Activated T-helper 2 cell treated with anti-CD3 and anti-CD28 coated beads, Interferon-gamma antibody, Interleukin-2, Interleukin-4, amounts not matched to agents 10 μg/mL and 5 μg/mL and 100 μg/mL, durations not matched to agents 14 hours and 24 hours and 36 hours (primary cell): ENCODE data around the gene NHLH2. TPM values are rescaled to one million over a fixed set of nuclear protein-coding genes. Genes with fewer than 3 reads are reported as not detected.

ENCODE experiments used
- DNase-seq: peaks from one replicate; pipeline ENCODE4 v3.0.0; 2021; ENCODE audit warnings: low spot score
- H3K27ac Mint-ChIP-seq: one replicate; pipeline ENCODE4 v1.8.0; 2021; ENCODE audit warnings: mixed read lengths
- H3K27me3 Mint-ChIP-seq: one replicate; pipeline ENCODE4 v1.8.0; 2021; ENCODE audit warnings: low read depth, mixed read lengths
- H3K36me3 Mint-ChIP-seq: one replicate; pipeline ENCODE4 v1.8.0; 2021; ENCODE audit warnings: low read depth, mixed read lengths
- H3K4me1 Mint-ChIP-seq: one replicate; pipeline ENCODE4 v1.8.0; 2021; ENCODE audit warnings: low read depth, mixed read lengths
- H3K4me3 Mint-ChIP-seq: one replicate; pipeline ENCODE4 v1.8.0; 2021; ENCODE audit warnings: low read depth, mild to moderate bottlenecking, moderate library complexity, mixed read lengths
- H3K9me3 Mint-ChIP-seq: one replicate; pipeline ENCODE4 v1.8.0; 2021; ENCODE audit warnings: mixed read lengths
- intact Hi-C: fragments of 100-400 bp; cut with micrococcal nuclease; formaldehyde crosslinking; loops from one replicate; pipeline ENCODE4 v1.15.1; 2023
- total RNA-seq: library from RNA; stranded (reverse); gene quantifications from 2 replicates; pipeline ENCODE4 v1.2.3, GENCODE V29; 2022

NHLH2 gene
- total RNA-seq: not detected in 2 replicates

DNA sequence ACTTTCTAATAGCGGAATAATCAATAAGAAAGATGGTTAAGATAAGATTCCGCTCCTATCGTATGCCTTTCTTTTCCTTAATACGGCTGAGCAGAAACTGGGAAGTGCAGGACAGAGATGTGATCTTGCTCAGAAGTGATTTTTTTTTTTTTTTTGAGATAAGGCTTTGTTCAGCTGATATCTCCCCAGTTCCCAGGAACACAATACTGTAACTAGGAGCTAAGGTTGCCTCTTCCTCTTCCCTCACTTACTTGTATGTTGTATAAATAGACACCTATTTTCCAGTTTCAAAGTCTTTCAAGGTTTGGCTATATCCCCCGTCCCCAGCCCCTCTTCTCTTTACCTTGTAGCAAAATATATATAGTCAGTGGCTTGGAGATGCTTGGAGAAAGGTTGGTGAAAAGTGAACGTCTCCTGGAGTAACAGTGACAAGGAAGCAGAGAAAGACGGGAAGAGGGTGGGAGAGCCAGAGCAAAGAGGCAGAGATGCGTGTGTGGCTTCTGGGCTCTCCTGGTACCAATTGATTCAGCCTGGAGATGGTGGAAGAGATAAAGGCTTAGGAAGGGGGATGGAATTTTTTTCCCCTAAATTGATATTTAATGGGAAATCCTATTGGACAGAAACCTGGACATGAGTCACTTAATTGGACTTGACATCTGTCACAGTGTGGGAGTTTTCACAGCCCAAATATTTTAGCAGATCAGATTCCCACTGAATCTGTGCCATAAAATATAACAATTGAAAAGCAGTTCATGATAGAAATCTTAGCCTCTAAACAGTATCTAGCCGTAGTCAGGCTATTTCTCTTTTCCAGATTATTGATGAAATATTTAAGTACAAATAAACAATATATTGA, at the start of gene NHLH2:
TSS of gene NHLH2 (minus strand) at position 522 of the 856 bp plus-strand sequence. CDS start 2,754 bp downstream, outside the sequence.
- intact Hi-C loops: no loop called here
- H3K4me1 Mint-ChIP-seq: peaks cover 6% of the 10 kb centered on the region
- H3K9me3 Mint-ChIP-seq: no peaks in the 10 kb centered on the region
- no peak within 1 kb of the TSS for H3K27ac Mint-ChIP-seq
- H3K4me3 Mint-ChIP-seq: no peak within 1 kb of the TSS
- H3K27me3 Mint-ChIP-seq: peaks cover 62% of the 10 kb centered on the region
- H3K36me3 Mint-ChIP-seq: no peaks in the 10 kb centered on the region
- DNase-seq: no peak

DNA sequence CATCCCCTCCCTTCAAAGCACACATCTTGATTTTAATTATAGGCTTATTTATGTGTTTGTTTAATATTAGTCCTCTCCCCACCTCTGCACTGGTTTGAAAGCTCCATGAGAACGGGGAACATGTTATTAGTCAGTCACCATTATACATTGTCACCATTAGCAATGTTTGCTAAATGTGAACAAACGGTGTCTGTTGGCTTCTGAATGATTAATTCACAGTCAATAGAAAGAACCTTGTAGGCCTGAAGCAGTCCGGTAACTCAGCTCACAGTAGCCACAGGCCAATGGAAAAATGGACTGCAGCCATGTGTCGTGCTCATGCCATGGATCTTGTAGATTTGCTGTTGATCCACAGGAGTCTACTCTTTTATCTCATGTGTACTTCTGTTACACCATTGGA, 49.7 kb upstream of the NHLH2 start:
- intact Hi-C loops: no loop called here
- Mint-ChIP-seq H3K4me1 (no peaks in the 10 kb centered on the region), H3K9me3 (no peaks in the 10 kb centered on the region), H3K36me3 (no peaks in the 10 kb centered on the region), H3K27ac (no peak overlapping the region), H3K4me3 (no peak overlapping the region), H3K27me3 (peaks cover 8% of the 10 kb centered on the region)
- DNase-seq: no peak

DNA sequence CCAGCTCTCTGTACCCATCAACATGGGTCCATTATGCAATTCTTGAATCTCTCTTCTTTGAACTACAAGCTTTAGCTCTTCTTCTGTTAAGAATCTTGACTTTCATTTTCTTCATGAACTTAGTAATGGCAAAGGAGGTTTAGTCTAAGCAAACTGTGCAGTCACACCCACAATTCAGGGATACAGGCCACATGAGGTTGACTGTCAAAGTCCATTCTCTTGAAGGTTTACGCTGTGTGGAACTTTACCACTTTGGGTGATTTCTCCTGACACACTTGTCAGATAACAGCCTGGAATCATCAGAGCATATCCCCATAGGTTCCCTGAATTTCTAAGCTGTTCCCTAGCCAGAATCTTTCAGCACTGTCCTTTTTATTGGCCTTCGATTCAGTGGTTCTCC, 48.0 kb upstream of the NHLH2 start:
- DNase-seq: no peak
- Mint-ChIP-seq H3K27ac (no peak overlapping the region), H3K4me1 (no peaks in the 10 kb centered on the region), H3K27me3 (peaks cover 8% of the 10 kb centered on the region), H3K4me3 (no peak overlapping the region), H3K9me3 (no peaks in the 10 kb centered on the region), H3K36me3 (no peaks in the 10 kb centered on the region)
- intact Hi-C loops: no loop called here

DNA sequence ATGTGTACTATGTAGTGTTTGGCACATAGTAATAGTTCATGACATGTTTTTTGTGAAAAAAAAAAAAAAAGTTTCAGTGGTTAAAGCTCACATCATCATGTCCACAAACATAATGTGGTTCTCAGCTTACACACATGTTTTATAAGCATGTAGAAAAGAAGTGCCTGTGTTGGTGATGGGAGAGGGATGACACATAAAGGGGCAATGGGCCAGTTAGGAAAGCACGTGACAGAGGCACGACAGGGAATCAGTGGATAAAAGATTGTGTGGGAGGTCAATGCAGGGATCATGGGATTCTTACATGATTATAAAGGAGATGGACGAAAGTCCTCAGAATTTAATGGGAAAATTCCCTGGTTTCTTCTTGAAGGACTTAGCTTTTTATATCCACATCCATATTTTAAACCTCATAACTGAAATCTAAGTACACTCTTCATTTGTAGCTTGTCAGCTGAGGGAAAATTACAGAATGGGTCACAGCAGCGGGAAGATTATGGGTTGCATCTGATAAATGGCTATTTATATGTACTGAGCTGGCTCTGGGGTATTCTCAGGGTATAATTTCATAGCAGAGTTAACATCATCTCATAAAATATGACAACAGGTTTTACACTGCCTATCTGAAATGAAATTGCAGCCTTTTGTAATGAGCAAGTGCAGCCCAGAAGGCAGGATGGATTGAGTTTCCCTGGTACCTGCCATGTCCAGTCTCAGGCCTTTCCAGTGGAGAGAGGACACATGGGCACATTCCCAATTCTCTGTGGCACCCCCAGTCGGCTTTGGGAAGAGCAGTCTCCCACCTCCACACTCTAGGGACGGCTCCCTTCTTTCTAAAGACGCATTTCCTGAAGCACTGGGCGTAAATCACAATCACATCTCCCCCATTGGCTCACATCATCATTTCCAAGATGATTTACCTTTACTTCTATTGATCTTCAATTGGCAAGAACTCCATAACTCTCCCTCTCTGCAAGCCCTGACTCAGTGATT, 42.3 kb upstream of the NHLH2 start:
- H3K36me3 Mint-ChIP-seq: no peaks in the 10 kb centered on the region
- no peak for DNase-seq
- H3K4me1 Mint-ChIP-seq: no peaks in the 10 kb centered on the region
- H3K27me3 Mint-ChIP-seq: peaks cover 9% of the 10 kb centered on the region
- H3K4me3 Mint-ChIP-seq: no peak overlapping the region
- H3K9me3 Mint-ChIP-seq: no peaks in the 10 kb centered on the region
- no peak overlapping the region for H3K27ac Mint-ChIP-seq
- intact Hi-C loops: no loop called here

DNA sequence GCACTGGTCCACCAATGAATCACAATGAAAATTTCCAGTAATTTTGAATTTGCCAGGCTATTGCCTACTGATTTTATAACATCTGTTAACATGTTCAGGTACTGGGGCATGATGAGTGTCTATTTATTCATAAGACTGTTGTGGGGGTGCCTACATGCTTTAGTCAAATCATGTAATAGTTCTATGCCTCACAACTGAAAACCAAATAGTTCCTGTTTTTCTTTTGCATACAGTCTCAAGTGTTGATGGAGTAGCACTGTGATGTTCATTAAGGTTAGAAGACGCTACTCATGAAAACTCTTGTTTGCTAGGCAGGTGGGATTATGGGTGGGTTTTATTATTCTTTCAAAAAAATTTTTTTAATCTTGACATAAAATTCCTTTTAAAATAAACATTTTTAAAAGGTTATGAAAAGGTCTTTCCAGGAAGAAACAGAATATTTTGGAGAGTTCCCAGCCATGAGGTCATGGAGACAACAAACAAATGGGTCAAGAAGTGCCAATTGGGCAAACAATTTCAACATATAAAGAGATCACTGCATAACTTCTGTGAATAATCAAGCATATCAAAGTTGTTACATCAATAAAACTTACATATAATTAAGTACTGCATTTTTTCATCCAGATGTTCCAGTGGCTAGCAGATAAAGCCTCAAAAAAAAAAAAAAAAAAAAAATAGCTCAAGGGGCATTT, 40.2 kb upstream of the NHLH2 start:
- Mint-ChIP-seq H3K4me1 (no peaks in the 10 kb centered on the region), H3K9me3 (no peaks in the 10 kb centered on the region), H3K27me3 (peaks cover 9% of the 10 kb centered on the region), H3K4me3 (no peak overlapping the region), H3K27ac (no peak overlapping the region), H3K36me3 (no peaks in the 10 kb centered on the region)
- DNase-seq: no peak
- intact Hi-C loops: no loop called here

DNA sequence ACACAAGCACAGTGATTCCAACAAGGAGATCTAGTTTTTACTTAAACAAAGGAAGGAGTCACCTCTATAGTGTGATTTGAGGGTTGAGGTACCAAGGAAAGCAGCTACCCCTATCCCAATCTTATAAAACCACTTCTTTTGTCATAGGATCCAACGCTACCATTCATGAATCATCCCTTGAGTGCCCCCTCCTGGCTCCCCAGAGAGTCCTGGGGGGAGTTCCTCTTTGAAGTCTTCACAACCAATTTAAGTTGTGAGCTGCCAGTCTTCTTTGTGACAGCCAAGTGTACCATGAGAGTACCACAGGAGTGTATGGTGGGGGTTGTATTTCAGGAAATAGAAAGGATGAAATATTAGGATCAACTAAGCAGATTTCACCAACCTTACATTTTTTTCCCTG, 39.1 kb upstream of the NHLH2 start:
- no peaks in the 10 kb centered on the region for H3K4me1 Mint-ChIP-seq
- no peaks in the 10 kb centered on the region for H3K36me3 Mint-ChIP-seq
- no peak overlapping the region for H3K4me3 Mint-ChIP-seq
- DNase-seq: no peak
- intact Hi-C loops: no loop called here
- peaks cover 9% of the 10 kb centered on the region for H3K27me3 Mint-ChIP-seq
- no peak overlapping the region for H3K27ac Mint-ChIP-seq
- no peaks in the 10 kb centered on the region for H3K9me3 Mint-ChIP-seq

DNA sequence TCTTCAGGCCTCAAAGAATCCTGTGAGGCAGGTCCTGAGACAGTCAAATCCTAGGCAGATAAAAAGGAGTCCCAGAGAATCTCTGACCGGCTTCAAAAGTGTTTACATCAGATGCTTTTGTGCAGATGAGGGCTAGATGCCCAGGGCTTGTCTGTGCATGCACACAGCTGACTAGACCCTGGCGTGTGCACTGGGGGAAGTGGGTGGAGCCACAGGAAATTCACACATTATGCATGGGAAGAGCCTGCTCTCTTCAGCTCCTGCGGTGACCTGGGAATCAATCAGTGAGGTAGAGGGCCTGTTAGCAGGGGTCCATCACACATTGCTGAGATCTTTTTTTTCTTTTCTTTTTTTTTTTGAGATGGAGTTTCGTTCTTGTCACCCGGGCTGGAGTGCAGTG, 36.6 kb upstream of the NHLH2 start:
- intact Hi-C loops: no loop called here
- Mint-ChIP-seq H3K36me3 (no peaks in the 10 kb centered on the region), H3K4me3 (no peak overlapping the region), H3K9me3 (no peaks in the 10 kb centered on the region), H3K4me1 (no peaks in the 10 kb centered on the region), H3K27ac (no peak overlapping the region), H3K27me3 (peaks cover 9% of the 10 kb centered on the region)
- no peak for DNase-seq

DNA sequence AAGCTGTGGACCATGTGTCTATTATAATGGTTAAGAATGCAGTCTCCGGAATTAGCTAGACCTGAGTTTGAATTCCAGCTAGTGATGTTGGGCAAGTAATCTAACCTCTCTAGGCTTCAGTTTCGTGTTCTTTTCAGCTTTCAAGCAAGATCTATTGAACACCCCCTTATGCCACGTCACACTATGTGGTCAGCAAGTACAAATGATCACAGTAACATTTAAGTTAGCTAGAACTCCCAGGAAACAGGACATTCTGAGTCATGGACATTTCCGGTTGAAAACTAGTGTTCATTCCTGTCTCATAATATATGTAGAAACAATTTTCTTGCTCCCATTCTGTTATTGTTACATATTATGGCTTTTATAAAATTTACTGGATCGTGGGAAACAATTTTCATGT, 34.0 kb upstream of the NHLH2 start:
- Mint-ChIP-seq H3K9me3 (no peaks in the 10 kb centered on the region), H3K27ac (no peak overlapping the region), H3K4me1 (no peaks in the 10 kb centered on the region), H3K27me3 (peaks cover 12% of the 10 kb centered on the region), H3K4me3 (no peak overlapping the region), H3K36me3 (no peaks in the 10 kb centered on the region)
- intact Hi-C loops: no loop called here
- no peak for DNase-seq

DNA sequence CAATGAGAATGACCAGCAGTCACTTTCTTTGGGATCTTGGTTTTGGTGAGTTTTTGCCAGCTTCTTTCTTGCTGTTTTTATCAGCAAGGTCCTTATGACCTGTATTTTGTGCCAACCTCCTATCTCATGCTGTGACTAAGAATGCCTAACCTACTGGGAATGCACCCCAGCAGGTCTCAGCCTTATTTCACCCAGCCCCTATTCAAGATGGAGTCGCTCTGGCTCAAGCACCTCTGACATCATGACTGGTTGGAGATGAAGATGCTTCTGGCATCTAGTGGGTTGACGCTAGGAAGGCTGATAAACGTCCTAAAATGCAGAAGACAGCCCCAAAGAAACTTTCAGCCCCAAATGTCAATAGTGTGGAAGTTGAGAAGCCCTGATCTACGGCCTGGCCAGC, 33.6 kb upstream of the NHLH2 start:
- Mint-ChIP-seq H3K4me1 (no peaks in the 10 kb centered on the region), H3K27me3 (peaks cover 12% of the 10 kb centered on the region), H3K27ac (no peak overlapping the region)

DNA sequence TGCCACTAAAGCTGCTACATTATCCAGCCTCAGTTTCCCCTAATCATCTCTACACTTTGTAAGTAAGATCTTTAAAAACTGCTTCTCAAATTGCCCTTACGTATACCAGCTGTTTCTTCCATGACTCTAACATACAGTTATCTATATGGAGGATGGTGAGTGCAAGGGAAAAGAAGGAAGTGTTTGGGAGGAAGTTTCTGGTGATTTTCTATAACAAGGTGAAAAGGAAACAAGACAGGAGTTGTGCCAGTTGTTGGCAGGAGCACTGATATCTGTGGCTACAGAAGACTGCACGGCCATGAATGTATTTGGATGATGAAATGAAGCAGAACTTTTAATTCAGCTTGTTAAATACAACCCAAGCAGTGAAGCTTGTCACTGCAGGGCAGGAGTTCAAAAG, 32.3 kb upstream of the NHLH2 start:
- no peaks in the 10 kb centered on the region for H3K36me3 Mint-ChIP-seq
- no peaks in the 10 kb centered on the region for H3K4me1 Mint-ChIP-seq
- H3K27ac Mint-ChIP-seq: no peak overlapping the region
- no peak for DNase-seq
- no peaks in the 10 kb centered on the region for H3K9me3 Mint-ChIP-seq
- no peak overlapping the region for H3K4me3 Mint-ChIP-seq
- intact Hi-C loops: no loop called here
- H3K27me3 Mint-ChIP-seq: peaks cover 6% of the 10 kb centered on the region

More for the DNA sequence above, 33.6 kb upstream of the NHLH2 start:
- DNase-seq: no peak
- Mint-ChIP-seq H3K4me3 (no peak overlapping the region), H3K36me3 (no peaks in the 10 kb centered on the region), H3K9me3 (no peaks in the 10 kb centered on the region)
- intact Hi-C loops: no loop called here

DNA sequence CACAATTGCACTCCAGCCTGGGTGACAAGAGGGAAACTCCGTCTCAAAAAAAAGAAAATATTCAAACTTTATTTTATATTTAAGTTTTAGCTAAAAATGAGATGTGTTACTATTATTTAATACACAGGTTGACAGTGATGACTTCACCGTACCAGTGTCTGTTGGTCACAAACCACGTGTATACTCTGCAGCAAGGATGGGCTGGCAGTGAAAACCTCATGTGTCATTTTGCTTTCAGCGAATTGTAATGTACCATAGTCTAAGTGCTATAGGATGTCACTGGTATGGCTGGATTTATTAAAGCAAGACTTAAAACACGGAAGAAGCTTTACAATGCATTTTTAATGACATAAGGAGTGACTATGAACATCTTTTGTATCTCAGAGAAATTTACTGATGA, 28.1 kb upstream of the NHLH2 start:
- no peak overlapping the region for H3K27ac Mint-ChIP-seq

DNA sequence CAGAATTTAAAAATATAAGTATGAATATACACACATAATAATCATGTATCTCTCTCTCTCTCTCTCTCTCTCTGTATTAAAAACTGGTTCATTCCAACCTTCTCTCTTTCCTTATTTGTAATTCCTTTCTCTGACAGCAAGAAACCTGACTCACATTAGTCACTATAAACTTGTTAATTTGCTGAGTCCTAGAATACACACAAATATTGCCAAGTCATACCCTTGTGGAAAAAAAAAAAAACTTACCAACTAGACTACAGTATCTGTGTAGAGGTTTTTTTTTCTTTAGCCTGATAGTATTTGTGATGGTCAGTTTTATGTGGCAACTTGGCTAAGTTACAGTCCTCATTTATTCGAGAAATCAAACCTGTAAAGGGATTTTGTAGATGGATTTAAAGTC, 26.3 kb upstream of the NHLH2 start:
- Mint-ChIP-seq H3K4me1 (no peaks in the 10 kb centered on the region), H3K27ac (no peak overlapping the region), H3K27me3 (peaks cover 7% of the 10 kb centered on the region), H3K36me3 (no peaks in the 10 kb centered on the region), H3K4me3 (no peak overlapping the region), H3K9me3 (no peaks in the 10 kb centered on the region)
- intact Hi-C loops: no loop called here
- no peak for DNase-seq

More for the DNA sequence above, 28.1 kb upstream of the NHLH2 start:
- Mint-ChIP-seq H3K4me3 (no peak overlapping the region), H3K4me1 (no peaks in the 10 kb centered on the region), H3K36me3 (no peaks in the 10 kb centered on the region), H3K27me3 (peaks cover 7% of the 10 kb centered on the region), H3K9me3 (no peaks in the 10 kb centered on the region)
- intact Hi-C loops: no loop called here
- no peak for DNase-seq
